HG03135 (cell line): ENCODE data around the gene THSD1.

ENCODE experiments used
- ATAC-seq: cut with Tn5 transposase; IDR thresholded peaks from one replicate; pipeline ENCODE4 v1.9.1; 2021; ENCODE audit warnings: mild to moderate bottlenecking, moderate library complexity; ENCODE audit not compliant: unreplicated experiment

The THSD1 gene

GRCh38 chr13:52405767-52406494, at the start of gene THSD1:
Gene THSD1 (minus strand): TSS chr13:52406172. CDS start chr13:52402600, 3,572 bp downstream.
- ATAC-seq: peak; percentile 56

- peak; percentile 33 for ATAC-seq
Observed at GRCh38 chr13:52455677-52456041, 49.7 kb upstream of the THSD1 start.

- ATAC-seq: peak; percentile 75
Observed at GRCh38 chr13:52454820-52455676, 49.1 kb upstream of the THSD1 start, which contains the start of gene CKAP2. Gene CKAP2 (plus strand): TSS chr13:52455478. CDS start chr13:52455557, 79 bp downstream.

GRCh38 chr13:52454459-52454819, 48.5 kb upstream of the THSD1 start:
- ATAC-seq: peak; percentile 27

GRCh38 chr13:52452470-52452869, 46.5 kb upstream of the THSD1 start:
- no peak for ATAC-seq

GRCh38 chr13:52451135-52451804, 45.3 kb upstream of the THSD1 start:
- no peak for ATAC-seq

GRCh38 chr13:52450793-52451116, 44.8 kb upstream of the THSD1 start:
- no peak for ATAC-seq

- peak; percentile 70 for ATAC-seq
Observed at GRCh38 chr13:52450012-52450792, 44.2 kb upstream of the THSD1 start, which contains the start of gene VPS36. Gene VPS36 (minus strand): TSS chr13:52450634. CDS start chr13:52450594, 40 bp downstream.

GRCh38 chr13:52449331-52450011, 43.5 kb upstream of the THSD1 start:
- ATAC-seq: no peak

- no peak for ATAC-seq
Observed at GRCh38 chr13:52447815-52448552, 42.0 kb upstream of the THSD1 start.

GRCh38 chr13:52447354-52447753, 41.4 kb upstream of the THSD1 start:
- no peak for ATAC-seq

- ATAC-seq: no peak
Observed at GRCh38 chr13:52446265-52446664, 40.3 kb upstream of the THSD1 start.

- ATAC-seq: no peak
Observed at GRCh38 chr13:52432456-52432855, 26.5 kb upstream of the THSD1 start.

GRCh38 chr13:52428295-52428694, 22.3 kb upstream of the THSD1 start:
- no peak for ATAC-seq

GRCh38 chr13:52421216-52421615, 15.2 kb upstream of the THSD1 start:
- ATAC-seq: no peak

- no peak for ATAC-seq
Observed at GRCh38 chr13:52419080-52419479, 13.1 kb upstream of the THSD1 start.

GRCh38 chr13:52414963-52415362, 9.0 kb upstream of the THSD1 start:
- no peak for ATAC-seq

- ATAC-seq: no peak
Observed at GRCh38 chr13:52414051-52414450, 8.1 kb upstream of the THSD1 start.

- ATAC-seq: no peak
Observed at GRCh38 chr13:52412128-52412527, 6.2 kb upstream of the THSD1 start.

GRCh38 chr13:52411629-52412028, 5.7 kb upstream of the THSD1 start:
- peak; percentile 87 for ATAC-seq
